ENCODE results near the gene ARHGAP11B.
A peak's percentile ranks its signal among the peaks of the same experiment; 100 is the strongest.
"Not testable (repeated sequence)": the region's sequence is repeated elsewhere in the genome, so short reads cannot be mapped to it uniquely, and the experiment has no call there.

ARHGAP11B gene

DNA sequence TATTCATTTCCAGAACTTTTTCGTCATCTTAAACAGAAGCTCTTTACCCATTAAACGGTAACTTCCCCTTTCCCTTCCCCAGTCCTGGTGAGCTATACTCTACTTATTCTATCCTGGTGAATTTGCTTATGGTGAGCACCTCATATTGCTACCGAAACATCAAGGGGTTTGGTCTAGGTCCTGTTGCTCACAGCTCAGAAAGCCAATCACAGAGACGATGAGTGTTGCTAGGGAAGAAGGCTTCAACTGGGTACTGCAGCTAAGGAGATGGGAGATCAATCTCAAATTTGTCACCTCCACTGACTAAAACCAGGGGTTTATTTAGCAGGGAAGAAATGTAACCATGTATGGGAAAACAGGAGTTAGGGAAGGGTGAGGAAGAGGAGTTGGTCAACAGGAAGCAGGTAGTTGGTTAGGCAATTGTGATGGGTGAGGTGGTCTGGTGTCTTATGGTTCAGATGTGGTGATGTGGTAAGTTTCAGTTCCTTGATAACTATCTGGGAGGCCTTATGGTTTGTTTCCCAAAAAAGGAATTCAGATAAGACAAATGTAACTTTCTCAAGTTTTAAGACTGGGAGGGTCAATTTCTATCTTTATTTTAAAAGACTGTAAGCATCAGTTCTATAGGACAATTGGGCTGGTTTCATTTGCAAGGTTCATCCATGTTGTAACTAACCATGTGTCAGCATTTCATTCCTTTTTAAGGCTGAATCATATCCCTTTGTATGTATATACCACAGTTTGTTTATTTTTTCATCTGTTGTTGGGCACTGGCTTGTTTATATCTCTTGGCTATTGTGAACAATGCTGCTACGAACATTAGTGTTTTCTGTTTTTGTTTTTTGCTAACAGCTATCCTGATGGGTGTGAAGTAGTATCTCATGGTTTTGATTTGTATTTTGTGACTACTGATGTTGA, 24.3 kb downstream of the ARHGAP11B start:
- no peaks in the 10 kb centered on the region for H3K4me1 ChIP-seq
- TF ChIP-seq POLR2AphosphoS5 (IDR thresholded peaks at IDR 0.05) = no peak
- TF ChIP-seq, protein P1, sequence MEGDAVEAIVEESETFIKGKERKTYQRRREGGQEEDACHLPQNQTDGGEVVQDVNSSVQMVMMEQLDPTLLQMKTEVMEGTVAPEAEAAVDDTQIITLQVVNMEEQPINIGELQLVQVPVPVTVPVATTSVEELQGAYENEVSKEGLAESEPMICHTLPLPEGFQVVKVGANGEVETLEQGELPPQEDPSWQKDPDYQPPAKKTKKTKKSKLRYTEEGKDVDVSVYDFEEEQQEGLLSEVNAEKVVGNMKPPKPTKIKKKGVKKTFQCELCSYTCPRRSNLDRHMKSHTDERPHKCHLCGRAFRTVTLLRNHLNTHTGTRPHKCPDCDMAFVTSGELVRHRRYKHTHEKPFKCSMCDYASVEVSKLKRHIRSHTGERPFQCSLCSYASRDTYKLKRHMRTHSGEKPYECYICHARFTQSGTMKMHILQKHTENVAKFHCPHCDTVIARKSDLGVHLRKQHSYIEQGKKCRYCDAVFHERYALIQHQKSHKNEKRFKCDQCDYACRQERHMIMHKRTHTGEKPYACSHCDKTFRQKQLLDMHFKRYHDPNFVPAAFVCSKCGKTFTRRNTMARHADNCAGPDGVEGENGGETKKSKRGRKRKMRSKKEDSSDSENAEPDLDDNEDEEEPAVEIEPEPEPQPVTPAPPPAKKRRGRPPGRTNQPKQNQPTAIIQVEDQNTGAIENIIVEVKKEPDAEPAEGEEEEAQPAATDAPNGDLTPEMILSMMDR (IDR thresholded peaks at IDR 0.05) = no peak
- H3K4me3 ChIP-seq = no peak overlapping the region
- no peaks in the 10 kb centered on the region for H3K36me3 ChIP-seq
- DNase-seq (no peak), ATAC-seq (ENCODE audit: low FRiP score in 2 of 2) (no peak)
- H3K9me3 ChIP-seq = no peaks in the 10 kb centered on the region
- 74 to 84% methylated on average over 5 of the region's 5 CpGs for WGBS, 2 donors
- no peak overlapping the region for H3K27ac ChIP-seq
- H3K27me3 ChIP-seq = no peaks in the 10 kb centered on the region

DNA sequence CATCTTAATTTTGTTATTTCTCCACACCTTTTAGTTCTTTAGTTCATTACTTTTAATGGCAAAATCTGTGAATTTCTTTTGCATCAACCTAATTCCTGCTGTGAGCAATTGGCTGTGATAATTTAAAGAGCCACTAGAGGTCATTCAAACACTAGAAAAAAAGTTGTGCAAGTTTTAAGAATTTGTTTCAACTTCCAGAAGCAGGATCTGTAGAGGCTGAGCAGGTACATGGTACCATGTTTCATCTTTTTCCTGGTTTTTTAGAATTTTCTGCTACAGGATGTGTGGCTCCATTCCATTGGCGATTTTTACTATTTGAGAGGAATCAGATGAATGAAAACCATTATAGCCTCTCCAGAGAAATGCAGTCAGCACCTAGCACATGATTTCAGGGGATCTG, 35.2 kb downstream of the ARHGAP11B start:
- not testable (repeated sequence) for H3K4me3 ChIP-seq; H3K27ac ChIP-seq; DNase-seq; H3K27me3 ChIP-seq; ATAC-seq (ENCODE audit: low FRiP score in 2 of 2); H3K9me3 ChIP-seq; H3K36me3 ChIP-seq; H3K4me1 ChIP-seq
- WGBS, 2 donors = 82% methylated on average over 1 of the region's 1 CpG
- TF ChIP-seq, protein P1 (IDR thresholded peaks at IDR 0.05) = peak in 3 of 6 experiments; percentile 41 to 53 (median 42)

DNA sequence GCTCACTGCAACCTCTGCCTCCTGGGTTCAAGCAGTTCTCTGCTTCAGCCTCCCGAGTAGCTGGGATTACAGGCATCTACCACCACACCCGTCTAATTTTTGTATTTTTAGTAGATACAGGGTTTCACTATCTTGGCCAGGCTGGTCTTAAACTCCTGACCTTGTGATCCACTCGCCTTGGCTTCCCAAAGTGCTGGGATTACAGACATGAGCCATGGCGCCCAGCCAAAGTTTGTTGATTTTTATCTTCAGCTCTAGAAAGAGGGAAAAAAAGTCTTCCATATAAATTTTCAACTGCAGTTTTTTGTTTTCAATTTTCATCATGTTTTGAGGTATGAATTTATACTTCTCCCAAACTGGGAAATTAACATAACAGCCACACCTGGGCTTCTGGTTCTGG, 43.7 kb downstream of the ARHGAP11B start:
- WGBS, 2 donors = 87 to 91% methylated on average over 4 of the region's 4 CpGs
- H3K4me1 ChIP-seq; H3K27ac ChIP-seq; H3K4me3 ChIP-seq; H3K36me3 ChIP-seq; ATAC-seq (ENCODE audit: low FRiP score in 2 of 2); DNase-seq; H3K27me3 ChIP-seq; H3K9me3 ChIP-seq: not testable (repeated sequence)

DNA sequence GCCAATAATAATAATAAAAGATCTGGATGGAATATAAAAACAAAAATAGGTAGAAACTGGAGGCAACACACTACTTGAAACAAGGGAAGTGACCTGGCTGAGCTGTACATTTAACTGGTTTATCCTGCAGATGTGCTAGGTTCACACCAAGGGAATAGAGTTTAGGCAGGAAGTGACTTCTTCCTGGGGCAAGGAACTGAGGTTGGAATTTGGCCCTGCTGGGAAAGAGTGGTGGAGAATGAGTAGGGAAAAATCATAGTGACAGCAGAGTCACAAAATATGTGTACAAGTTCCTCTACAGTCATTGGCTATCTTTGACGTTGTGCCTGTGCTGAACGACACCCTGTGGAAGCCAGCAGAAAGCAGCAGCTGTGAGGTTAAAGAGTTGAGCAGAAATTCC, 44.1 kb downstream of the ARHGAP11B start:
- DNase-seq = no peak
- H3K27me3 ChIP-seq = no peaks in the 10 kb centered on the region
- WGBS, 2 donors = 70 to 77% methylated on average over 2 of the region's 2 CpGs
- no peaks in the 10 kb centered on the region for H3K4me1 ChIP-seq
- ATAC-seq (ENCODE audit: low FRiP score in 2 of 2) = no peak
- H3K9me3 ChIP-seq = no peaks in the 10 kb centered on the region
- TF ChIP-seq EP300 (IDR thresholded peaks at IDR 0.05) (no peak), POLR2A (IDR thresholded peaks at IDR 0.05) (no peak), POLR2AphosphoS5 (IDR thresholded peaks at IDR 0.05) (no peak)
- TF ChIP-seq, protein P1 (IDR thresholded peaks at IDR 0.05) = no peak
- H3K36me3 ChIP-seq = no peaks in the 10 kb centered on the region
- no peak overlapping the region for H3K27ac ChIP-seq
- no peak overlapping the region for H3K4me3 ChIP-seq

DNA sequence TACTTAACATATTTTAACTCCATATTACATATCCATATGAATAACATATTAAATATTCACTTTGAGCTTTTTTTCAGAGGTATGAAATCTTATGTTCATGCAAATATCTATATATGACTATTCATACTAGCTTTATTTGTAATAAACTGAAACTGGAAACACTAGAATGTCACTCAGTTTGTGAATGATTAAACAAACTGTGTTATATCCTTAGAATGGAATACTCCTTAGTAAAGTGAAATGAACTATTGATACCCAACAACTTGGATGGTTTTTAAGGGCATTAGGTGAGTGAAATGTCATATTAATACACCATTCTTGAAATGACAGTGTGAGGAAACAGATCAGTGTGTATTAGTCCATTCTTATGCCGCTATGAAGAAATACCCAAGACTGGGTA, 45.4 kb downstream of the ARHGAP11B start:
- no peak for DNase-seq
- ATAC-seq (ENCODE audit: low FRiP score in 2 of 2) = no peak
- TF ChIP-seq EP300 (IDR thresholded peaks at IDR 0.05) = no peak
- TF ChIP-seq, protein P1 (IDR thresholded peaks at IDR 0.05) = no peak
- no peak for TF ChIP-seq POLR2AphosphoS5 (IDR thresholded peaks at IDR 0.05)
- no peak for TF ChIP-seq POLR2A (IDR thresholded peaks at IDR 0.05)
- H3K9me3 ChIP-seq = no peaks in the 10 kb centered on the region
- no peaks in the 10 kb centered on the region for H3K4me1 ChIP-seq
- 90 to 96% methylated on average over 1 of the region's 1 CpG for WGBS, 2 donors
- no peaks in the 10 kb centered on the region for H3K36me3 ChIP-seq
- H3K4me3 ChIP-seq = no peak overlapping the region
- no peaks in the 10 kb centered on the region for H3K27me3 ChIP-seq
- no peak overlapping the region for H3K27ac ChIP-seq
